ENCODE measurements around the gene TBC1D5. TPM values are rescaled to one million over a fixed set of nuclear protein-coding genes. Genes with fewer than 3 reads are reported as not detected.
"Not testable (repeated sequence)": the region's sequence is repeated elsewhere in the genome, so short reads cannot be mapped to it uniquely, and the experiment has no call there.

The TBC1D5 gene
- total RNA-seq, 2 donors from 2014 or later, result 46.8 to 71.1 TPM

DNA sequence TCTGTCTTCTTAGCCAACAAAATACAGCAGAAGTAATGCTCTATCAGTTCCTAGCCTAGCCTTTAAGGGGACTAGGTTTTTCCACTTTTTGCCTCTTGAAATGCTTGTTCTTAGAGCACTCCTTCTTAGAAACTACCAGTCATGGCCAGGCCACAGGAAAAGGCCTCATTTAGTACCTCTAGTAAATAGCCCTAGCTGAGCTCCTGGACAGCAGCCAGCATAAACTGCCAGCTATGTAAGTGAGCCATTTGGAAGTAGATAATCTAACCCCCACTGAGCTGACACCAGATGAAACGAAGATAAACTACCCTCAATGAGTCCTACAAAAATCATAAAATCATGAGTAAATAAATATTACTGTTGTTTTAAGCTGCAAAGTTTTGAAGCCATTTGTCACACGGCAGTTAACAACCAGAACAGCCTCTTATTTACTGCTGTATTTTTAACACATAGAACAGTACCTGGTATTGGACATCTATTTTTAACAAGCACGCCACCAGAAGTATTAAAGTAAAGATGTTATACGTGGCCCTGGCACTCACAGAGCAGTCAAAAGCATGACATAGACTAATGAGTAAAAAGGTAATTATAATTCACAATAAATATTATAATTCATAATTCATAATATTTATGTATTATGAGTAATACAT lies 12.0 kb downstream of the TBC1D5 start:
- H3K36me3 ChIP-seq (replicated peaks in 1 of 2; ENCODE audit: insufficient read depth in 1 of 2, low read depth in 2 of 2), result no peaks in the 10 kb centered on the region
- H3K4me3 ChIP-seq, result no peak overlapping the region
- H3K27me3 ChIP-seq, result no peaks in the 10 kb centered on the region
- DNase-seq (peak in 2 of 4 donors; percentile 19 to 41), ATAC-seq (no peak)
- TF ChIP-seq, protein P1, sequence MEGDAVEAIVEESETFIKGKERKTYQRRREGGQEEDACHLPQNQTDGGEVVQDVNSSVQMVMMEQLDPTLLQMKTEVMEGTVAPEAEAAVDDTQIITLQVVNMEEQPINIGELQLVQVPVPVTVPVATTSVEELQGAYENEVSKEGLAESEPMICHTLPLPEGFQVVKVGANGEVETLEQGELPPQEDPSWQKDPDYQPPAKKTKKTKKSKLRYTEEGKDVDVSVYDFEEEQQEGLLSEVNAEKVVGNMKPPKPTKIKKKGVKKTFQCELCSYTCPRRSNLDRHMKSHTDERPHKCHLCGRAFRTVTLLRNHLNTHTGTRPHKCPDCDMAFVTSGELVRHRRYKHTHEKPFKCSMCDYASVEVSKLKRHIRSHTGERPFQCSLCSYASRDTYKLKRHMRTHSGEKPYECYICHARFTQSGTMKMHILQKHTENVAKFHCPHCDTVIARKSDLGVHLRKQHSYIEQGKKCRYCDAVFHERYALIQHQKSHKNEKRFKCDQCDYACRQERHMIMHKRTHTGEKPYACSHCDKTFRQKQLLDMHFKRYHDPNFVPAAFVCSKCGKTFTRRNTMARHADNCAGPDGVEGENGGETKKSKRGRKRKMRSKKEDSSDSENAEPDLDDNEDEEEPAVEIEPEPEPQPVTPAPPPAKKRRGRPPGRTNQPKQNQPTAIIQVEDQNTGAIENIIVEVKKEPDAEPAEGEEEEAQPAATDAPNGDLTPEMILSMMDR (IDR thresholded peaks at IDR 0.05), result no peak
- no peak for TF ChIP-seq POLR2A (IDR thresholded peaks at IDR 0.05)
- no peaks in the 10 kb centered on the region for H3K4me1 ChIP-seq
- intact Hi-C loops (cut with DNase I), result no loop called here
- 80 to 85% methylated on average over 4 of the region's 4 CpGs for WGBS, 2 donors
- H3K27ac ChIP-seq, result no peak overlapping the region
- no peaks in the 10 kb centered on the region for H3K9me3 ChIP-seq

DNA sequence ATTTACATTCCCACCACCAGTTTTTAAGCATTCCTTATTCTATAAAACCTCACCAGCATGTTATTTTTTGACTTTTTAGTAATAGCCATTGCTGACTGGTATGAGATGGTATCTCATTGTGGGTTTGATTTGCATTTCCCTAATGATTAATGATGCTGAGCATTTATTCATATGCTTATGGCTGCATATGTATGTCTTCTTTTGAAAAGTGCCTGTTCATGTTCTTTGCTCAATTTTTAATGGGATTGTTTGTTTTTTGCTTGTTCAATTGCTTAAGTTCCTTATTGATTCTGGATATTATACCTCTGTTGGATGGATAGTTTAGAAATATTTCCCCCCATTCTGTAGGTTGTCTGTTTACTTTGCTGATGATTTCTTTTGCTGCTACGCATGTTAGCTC lies 16.1 kb downstream of the TBC1D5 start:
- intact Hi-C loops (cut with DNase I), result no loop called here
- 96 to 100% methylated on average over 1 of the region's 1 CpG for WGBS, 2 donors
- DNase-seq, result no peak

DNA sequence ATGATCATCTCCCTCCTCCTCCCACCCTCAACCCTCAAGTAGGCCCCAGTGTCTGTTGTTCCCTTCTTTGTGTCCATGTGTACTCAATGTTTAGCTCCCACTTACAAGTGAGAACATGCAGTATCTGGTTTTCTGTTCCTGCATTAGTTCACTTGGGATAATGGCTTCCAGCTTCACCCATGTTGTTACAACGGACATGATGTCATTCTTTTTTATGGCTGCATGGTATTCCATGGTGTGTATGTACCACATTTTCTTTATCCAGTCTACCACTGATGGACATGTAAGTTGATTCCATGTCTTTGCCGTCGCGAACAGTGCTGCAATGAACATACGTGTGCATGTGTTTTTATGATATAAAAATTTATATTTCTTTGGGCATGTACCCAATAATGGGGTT lies 16.6 kb downstream of the TBC1D5 start:
- 97 to 98% methylated on average over 5 of the region's 5 CpGs for WGBS, 2 donors
- intact Hi-C loops (cut with DNase I); H3K27me3 ChIP-seq: not testable (repeated sequence)

More for the DNA sequence above, 16.1 kb downstream of the TBC1D5 start:
- Histone ChIP-seq H3K27ac (no peak overlapping the region), H3K36me3 (replicated peaks in 1 of 2; ENCODE audit: insufficient read depth in 1 of 2, low read depth in 2 of 2) (no peaks in the 10 kb centered on the region), H3K4me3 (no peak overlapping the region), H3K27me3 (no peaks in the 10 kb centered on the region), H3K9me3 (no peaks in the 10 kb centered on the region), H3K4me1 (no peaks in the 10 kb centered on the region)
- ATAC-seq, result no peak
- TF ChIP-seq, protein P1 (IDR thresholded peaks at IDR 0.05), result no peak
- no peak for TF ChIP-seq POLR2A (IDR thresholded peaks at IDR 0.05)

GRCh38 chr3:17724948-17725347 lies 17.5 kb downstream of the TBC1D5 start:
- TF ChIP-seq POLR2A (IDR thresholded peaks at IDR 0.05), result no peak
- H3K4me3 ChIP-seq, result no peak overlapping the region
- intact Hi-C loops (cut with DNase I), result no loop called here
- H3K27ac ChIP-seq, result no peak overlapping the region
- WGBS, 2 donors, result 81 to 83% methylated on average over 1 of the region's 1 CpG
- no peaks in the 10 kb centered on the region for H3K27me3 ChIP-seq
- no peaks in the 10 kb centered on the region for H3K9me3 ChIP-seq
- ATAC-seq (no peak), DNase-seq (no peak)
- H3K4me1 ChIP-seq, result no peaks in the 10 kb centered on the region
- H3K36me3 ChIP-seq (replicated peaks in 1 of 2; ENCODE audit: insufficient read depth in 1 of 2, low read depth in 2 of 2), result no peaks in the 10 kb centered on the region

More for the DNA sequence above, 16.6 kb downstream of the TBC1D5 start:
- not testable (repeated sequence) for ATAC-seq; DNase-seq; H3K4me3 ChIP-seq; H3K4me1 ChIP-seq; H3K9me3 ChIP-seq; H3K27ac ChIP-seq; H3K36me3 ChIP-seq (replicated peaks in 1 of 2; ENCODE audit: insufficient read depth in 1 of 2, low read depth in 2 of 2)

DNA sequence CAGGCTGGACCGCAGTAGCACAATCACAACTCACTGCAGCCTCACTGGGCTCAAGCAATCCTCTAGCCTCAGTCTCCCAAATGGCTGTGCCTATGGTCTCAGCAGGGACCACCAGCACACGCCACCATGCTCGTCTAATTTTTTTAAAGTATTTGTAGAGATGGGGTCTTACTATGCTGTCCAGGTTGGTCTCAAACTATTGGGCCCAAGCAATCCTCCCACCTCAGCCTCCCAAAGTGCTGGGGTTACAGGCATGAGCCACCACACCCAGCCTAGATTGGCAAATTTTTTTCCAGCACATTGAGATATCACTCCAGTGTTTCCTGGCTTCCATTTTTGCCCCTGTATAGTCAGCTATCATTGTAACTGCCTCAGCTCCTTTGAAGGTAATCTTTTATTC lies 18.3 kb downstream of the TBC1D5 start:
- DNase-seq (no peak), ATAC-seq (no peak)
- H3K9me3 ChIP-seq, result no peaks in the 10 kb centered on the region
- H3K27me3 ChIP-seq, result no peaks in the 10 kb centered on the region
- 100% methylated on average over 3 of the region's 3 CpGs for whole genome bisulfite sequencing, 2 donors
- TF ChIP-seq, protein P1 (IDR thresholded peaks at IDR 0.05), result no peak
- TF ChIP-seq POLR2A (IDR thresholded peaks at IDR 0.05), result no peak
- no peak overlapping the region for H3K27ac ChIP-seq
- intact Hi-C loops (cut with DNase I), result no loop called here
- H3K4me3 ChIP-seq, result no peak overlapping the region
- H3K4me1 ChIP-seq, result no peaks in the 10 kb centered on the region
- no peaks in the 10 kb centered on the region for H3K36me3 ChIP-seq (replicated peaks in 1 of 2; ENCODE audit: insufficient read depth in 1 of 2, low read depth in 2 of 2)

DNA sequence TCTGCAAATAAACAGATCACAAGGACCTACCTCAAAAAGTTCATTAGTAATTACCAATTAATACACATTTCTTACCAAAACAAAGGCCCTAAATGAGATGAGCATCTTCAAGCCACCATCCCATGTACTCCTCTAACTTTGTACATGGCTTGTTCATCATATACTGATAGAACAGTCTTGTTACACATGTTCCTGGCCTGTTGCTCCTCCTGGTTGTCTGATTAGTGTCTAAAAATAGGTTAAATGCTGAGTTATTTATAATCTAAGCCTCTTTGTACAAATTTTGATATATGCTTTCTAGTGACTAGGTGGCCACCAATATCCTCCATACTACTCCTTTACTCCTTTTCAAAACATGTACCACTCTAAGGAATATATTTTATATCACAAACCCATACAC lies 25.0 kb downstream of the TBC1D5 start:
- intact Hi-C loops (cut with DNase I), result no loop called here
- no peak for ATAC-seq
- no peaks in the 10 kb centered on the region for H3K4me1 ChIP-seq

More for the DNA sequence above, 25.0 kb downstream of the TBC1D5 start:
- H3K36me3 ChIP-seq (replicated peaks in 1 of 2; ENCODE audit: insufficient read depth in 1 of 2, low read depth in 2 of 2), result peaks cover 0 to 4% of the 10 kb centered on the region in 2 donors
- no peak for DNase-seq
- no peak overlapping the region for H3K27ac ChIP-seq
- peaks cover 0 to 9% (median 0%) of the 10 kb centered on the region in 3 donors for H3K9me3 ChIP-seq
- no peaks in the 10 kb centered on the region for H3K27me3 ChIP-seq
- TF ChIP-seq, protein P1 (IDR thresholded peaks at IDR 0.05), result no peak
- TF ChIP-seq POLR2A (IDR thresholded peaks at IDR 0.05), result no peak
- no peak overlapping the region for H3K4me3 ChIP-seq
